Testis (tissue), 2 donors: ENCODE data around the gene NASP.

Experiments
- CTCF ChIP-seq, 3 experiments: fragments of 450-650 bp in 2 of 3; fragments of 200-600 bp in 1 of 3; sonication (generic) in 1 of 3; IDR thresholded peaks; one replicate each; pipeline ENCODE4 v1.5.1; 2016 to 2019; ENCODE audit warnings: antibody characterized with exemption in 3 of 3, mild to moderate bottlenecking in 2 of 3, moderate library complexity in 1 of 3
- POLR2A ChIP-seq: fragments of 450-650 bp; IDR thresholded peaks from one replicate; pipeline ENCODE4 v1.6.1; 2017; ENCODE audit warnings: antibody characterized with exemption, mild to moderate bottlenecking, moderate library complexity

GRCh38 chr1:45629035-45629434 lies 45.2 kb downstream of the NASP start:
- TF ChIP-seq CTCF (IDR thresholded peaks at IDR 0.05) (no peak), POLR2A (no peak)
